HG02981 (cell line): ENCODE measurements around the gene AGER.
"Not testable (repeated sequence)": the region's sequence is repeated elsewhere in the genome, so short reads cannot be mapped to it uniquely, and the experiment has no call there.

Source experiments
- ATAC-seq: cut with Tn5 transposase; IDR thresholded peaks from one replicate; pipeline ENCODE4 v1.9.1; 2021; ENCODE audit warnings: mild to moderate bottlenecking, moderate library complexity; ENCODE audit not compliant: unreplicated experiment

AGER gene

DNA sequence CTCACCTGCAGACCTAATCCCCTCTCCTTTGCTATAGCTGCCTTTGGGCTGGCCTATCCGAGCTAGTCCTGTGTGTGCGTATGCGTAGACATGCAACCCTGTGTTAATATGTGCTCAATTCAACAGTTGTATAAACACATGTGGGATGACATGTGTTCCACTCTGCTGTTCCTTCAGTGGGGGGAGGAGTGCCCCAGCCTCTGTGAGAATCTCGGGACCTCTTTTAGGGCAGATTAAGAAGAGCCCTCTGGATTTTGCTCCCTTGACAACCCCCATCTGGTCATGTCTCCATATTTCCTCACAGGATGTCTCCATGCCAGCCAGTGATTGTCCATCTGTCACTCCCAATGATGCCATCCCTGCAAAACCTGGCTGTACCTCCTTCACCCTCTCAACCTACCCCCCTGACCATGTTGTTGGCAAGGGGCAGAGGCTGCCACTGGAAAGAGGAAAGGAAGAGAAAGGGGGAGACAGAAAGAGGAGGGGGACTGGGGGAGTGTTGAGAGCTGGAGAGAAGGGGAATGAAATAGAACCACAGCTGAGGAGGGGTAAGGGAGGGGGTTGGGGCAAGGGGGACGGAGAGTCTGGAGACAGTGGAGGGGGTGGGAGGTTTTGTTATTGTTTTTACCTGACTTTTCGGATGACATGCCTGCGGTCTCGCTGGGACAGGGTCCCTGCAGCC, 32.7 kb downstream of the AGER start:
- no peak for ATAC-seq

DNA sequence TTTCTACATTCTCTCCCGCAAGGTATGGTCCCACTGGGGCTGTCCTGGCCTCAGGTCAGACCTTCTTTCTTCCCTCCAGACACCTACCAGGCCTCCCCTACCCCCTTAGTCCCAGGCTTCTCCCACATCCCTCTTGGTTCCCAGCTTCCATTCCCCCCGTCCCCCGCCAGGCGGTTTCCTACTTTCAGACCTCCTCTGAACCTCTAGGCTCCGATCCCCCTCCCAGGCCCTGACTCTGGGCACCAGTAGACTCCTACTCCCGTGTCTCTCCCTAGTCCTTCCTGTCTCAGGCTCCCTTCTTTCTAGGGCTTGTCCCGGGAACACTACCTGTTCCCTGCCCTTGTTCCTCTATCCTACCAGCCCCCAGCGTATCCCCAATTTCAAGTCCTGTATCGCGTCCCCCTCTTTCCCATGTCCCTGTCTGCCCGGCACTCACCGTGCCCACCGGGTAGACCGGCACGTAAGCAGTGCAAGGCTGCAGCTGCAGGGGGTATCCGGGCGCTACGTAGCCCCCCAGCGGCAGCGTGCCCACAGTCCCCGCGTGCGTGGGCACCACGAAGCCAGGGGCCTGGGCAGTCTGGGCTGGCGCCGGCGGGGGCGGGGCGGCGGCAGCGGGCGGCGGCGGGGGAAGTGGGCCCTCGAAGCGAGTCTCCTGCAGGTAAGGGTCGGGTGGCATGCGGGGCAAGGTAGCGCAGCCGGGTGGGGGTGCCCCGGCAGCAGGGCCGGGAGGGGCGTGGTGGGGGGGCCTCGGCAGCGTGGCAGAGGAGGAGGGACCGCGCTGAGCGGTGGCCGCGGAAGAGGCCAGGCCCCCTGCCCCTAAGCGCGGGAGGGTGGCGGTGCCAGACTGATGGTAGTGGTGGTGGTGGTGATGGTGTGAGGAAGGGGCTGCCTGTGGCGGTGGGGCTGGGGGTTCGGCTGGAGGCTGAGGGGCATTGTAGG, 33.9 kb downstream of the AGER start:
- ATAC-seq: no peak

DNA sequence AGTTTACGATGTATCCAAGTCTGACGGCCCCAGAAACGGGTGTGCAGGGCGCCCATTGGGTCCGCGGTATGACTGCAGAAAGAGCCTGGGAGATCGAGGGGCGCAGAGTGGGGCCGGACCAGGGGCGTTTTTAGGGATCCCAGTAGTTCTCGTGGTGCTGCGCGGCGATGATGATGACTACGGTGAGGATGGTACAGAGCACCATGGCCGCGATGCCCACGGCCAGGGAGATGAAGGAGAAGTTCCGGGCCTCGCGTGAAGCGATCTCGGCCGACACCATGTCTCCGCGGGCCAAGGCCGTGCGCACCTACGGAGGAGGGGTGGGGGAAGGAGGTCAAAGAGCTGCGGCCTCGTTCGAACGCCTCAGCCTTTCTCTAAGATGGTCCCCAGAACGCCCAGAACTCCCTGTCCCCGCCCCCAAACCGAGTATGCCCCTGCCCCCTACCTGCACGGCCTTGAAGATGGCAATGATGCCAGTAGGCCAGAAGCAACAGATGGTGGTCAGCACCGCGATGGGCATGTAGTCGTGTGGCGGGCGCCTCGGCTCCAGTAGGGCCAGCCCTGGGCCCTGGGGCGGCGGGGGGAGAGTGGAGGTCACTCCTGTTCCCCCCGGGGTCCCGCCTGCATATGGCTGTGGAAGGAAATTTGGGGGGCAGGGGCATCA, 34.8 kb downstream of the AGER start:
- no peak for ATAC-seq

DNA sequence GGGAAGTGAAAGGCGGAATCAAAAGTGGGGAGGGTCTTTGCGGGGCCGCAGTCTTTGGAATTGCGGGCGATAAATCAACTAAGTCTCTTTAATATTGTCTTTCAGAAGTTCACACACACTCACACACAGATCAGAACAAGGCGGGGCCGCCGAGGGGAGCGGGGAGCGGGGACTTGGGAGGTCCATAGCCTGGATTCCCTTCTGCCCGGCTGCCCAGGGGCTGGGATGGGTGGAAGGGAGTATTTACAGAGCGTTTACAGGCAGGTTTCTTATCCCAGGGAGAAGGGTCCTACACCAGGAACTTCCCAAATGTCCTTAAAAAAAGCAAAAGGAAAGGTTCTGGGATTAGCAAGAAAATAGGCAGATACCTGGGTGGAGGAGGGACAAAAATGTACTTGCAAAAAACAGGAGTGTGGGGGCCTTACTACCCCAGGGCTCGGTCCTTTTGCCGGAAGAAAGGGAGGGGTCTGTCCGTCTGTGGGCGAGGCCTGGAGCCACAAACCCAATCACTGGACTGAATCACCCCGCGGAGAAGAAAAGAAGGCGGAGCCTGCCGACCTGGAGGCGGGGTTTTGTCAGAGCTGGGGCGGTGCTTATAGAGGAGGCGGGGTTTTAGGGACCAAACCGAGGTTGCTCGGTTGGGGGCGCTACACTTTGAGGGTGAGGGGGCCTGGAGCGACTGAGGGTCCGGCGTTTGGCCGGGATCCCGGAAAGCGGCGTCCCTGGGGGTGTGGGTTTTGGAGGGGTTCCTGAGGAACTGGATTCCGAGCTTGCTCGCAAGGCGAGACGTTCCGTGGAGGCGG, 35.6 kb downstream of the AGER start:
- ATAC-seq: no peak

DNA sequence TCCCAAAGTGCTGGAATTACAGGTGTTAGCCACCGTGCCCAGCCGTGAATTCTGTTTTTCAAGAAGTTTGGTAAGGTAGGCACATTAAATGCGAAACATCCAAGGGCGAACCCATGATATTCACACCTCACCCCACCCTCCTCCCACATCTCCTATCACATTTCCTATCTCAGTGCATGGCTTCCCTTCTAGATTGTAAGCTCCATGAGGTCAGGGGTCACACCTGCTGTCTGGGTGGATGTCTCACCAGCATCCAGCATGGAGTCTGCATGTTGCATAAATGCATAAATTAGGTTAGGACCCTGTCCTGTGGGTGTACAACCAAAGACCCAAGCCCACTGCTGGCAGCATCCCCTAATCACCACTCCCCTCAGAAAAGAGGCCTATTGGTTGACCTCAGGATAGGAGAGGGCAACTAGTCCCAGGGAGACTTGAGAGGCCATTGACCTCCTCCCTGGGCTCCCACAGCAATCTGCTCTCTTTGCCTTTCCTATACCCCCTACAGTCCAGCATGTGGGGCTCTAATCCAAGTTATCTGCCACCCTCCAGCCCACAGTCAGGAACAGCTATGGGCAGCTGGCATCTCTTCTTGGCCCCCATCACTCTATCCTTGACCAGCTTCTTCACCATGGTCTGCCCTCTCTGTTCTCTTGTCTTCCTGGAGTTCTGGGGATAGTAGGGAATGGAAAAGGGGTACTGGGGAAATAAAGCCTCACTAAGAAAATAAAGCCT, 36.5 kb downstream of the AGER start:
- no peak for ATAC-seq

DNA sequence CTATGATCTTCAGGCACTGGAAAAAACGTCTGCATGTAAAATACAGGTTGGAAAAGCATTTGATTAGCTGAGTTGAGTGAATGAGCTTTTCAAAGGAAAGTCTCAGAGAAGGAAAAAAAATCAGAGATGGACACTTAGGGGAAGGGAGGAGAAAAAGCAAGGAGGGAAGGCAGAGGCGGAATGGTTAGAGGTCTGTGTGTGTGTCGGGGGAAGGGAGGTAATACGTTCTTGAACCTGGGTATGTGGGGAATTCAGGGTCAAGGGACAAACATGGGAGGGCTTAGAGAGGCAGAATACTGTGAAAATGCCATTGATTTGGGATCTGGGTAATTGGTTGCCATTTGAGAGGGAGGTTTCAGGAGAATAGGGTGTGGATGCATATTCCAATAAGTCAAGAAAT, 37.4 kb downstream of the AGER start:
- ATAC-seq: no peak

DNA sequence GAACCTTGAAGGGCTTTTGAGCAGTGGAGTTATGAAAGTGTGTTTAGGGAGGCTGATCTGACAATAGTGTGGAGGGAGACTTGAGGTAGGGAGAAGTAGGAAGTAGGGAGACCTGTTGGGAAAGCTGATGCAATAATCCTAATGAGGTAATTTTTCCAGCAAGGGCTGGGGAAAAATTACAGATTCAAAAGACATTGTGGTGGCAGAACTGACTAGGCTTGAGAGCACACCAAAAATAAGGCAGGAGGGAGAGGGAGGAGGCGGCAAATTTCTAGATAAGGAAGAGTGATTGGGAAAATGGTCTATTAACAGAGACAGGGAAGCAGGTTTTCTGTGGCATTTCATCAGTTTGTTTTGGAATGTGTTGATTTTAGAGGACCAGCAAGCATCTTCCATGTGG, 37.8 kb downstream of the AGER start:
- no peak for ATAC-seq

DNA sequence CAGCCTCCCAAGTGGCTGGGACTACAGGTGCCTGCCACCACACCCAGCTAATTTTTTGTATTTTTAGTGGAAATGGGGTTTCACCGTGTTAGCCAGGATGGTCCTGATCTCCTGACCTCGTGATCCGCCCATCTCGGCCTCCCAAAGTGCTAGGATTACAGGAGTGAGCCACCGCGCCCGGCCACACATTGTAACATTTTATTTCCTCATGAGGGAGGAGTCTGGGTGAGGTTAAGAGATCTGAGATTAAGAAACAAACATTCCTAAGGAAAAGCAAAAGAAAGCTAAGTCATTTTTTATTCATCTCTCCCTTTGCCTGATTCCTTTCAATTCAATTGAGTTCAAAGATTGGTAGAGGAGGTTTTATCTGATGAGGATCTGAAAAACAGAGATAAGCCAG, 39.8 kb downstream of the AGER start:
- ATAC-seq: not testable (repeated sequence)

DNA sequence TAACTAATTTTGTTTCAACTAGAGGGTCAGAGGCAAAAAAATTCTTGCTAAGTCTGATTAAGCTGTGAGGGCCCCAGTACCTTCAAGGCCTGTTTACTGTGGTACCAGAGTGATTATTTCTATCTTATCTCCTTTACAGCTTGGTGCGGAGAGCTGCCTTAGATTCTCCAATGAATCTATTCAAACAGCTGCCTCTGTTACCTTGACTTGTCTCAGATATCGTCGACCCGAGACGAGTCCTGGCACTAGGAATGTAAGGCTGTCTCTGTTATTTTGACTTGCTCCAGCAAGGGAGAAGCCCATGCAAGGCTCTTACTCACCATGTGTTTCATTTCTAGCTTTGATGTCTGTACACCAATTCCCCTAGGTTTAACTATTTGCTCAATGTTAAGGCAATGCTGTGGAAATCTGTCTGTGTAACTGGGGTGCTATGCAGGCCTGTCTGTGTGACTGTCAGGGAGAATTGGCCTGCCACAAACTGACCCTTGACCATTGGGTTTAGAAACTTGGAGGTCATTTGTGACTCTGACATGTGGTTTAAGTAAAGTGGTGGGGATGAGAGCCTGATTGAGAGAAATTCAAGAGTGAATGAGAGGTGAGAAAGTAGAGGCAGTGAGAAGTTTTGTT, 43.5 kb downstream of the AGER start:
- no peak for ATAC-seq

DNA sequence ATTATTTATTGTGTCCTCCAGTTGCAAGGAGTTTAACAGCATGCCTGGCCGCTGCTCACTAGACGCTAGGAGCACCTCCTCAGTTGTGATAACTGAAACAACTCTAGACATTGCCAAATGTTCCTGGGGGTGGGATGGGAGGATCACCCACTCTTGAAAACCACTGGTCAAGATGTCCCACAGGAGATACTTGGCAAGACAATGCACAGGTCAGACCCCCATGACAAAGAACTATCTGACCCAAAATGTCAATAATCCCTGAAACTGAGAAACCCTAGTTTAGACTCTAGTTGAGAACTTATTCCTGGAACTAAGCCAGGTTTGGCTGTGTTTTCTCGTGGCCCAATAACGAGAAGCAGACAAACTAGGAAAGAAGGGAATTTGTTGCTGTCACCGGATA, 44.5 kb downstream of the AGER start:
- no peak for ATAC-seq

DNA sequence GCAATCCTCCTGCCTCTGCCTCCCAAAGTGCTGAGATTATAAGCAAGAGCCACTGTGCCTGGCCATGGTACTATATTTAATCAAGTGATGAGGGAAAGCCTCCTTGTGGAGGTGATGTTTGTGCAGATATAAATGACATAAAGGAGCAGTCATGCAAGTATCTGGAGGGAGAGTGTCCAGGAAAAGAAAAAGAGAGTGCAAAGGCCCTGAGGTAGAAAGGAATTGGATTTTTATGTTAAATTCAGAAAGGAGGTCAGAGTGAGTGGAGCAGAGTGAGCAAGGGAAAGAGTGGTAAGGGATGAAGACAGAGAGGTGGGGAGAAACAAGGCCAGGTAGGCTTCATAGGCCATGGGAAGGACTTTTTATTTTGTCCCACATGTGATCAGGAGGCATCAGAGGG, 46.6 kb downstream of the AGER start:
- ATAC-seq: no peak

DNA sequence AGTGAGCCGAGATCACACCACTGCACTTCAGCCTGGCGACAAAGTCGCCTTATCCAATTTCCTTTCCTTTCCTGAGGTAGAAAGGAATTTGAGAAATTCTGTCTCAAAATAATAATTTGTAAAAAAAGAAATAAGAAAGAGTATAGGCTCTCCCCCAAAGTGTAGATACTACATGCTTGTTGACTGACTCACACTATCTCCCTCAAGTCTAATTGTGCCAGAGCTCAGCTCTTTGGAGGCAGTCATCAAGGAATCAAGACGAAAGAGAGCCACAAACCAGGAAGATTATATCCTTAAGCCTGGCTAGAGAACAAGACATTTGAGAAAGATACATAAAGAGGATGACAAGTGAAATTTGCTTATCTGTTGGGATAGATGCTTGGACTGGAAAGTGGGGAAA, 50.3 kb downstream of the AGER start:
- no peak for ATAC-seq

DNA sequence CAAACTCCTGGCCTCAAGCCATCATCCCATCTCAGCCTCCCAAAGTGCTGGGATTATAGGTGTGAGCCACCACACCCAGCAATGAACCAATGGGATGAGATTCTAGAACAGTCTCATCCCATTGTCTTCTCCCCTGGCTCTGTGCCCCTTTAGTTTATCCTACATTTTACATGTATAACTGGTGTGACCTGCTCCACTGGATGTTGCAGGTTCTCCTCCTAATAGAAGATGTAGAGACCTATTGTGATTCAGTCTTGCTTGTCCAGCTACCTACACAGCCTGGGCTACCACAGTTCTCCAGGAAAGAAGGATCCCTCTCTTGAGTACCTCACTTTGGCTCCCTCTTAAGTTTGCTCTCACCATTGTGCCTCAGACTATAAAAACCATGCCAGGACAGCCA, 51.9 kb downstream of the AGER start:
- ATAC-seq: no peak

DNA sequence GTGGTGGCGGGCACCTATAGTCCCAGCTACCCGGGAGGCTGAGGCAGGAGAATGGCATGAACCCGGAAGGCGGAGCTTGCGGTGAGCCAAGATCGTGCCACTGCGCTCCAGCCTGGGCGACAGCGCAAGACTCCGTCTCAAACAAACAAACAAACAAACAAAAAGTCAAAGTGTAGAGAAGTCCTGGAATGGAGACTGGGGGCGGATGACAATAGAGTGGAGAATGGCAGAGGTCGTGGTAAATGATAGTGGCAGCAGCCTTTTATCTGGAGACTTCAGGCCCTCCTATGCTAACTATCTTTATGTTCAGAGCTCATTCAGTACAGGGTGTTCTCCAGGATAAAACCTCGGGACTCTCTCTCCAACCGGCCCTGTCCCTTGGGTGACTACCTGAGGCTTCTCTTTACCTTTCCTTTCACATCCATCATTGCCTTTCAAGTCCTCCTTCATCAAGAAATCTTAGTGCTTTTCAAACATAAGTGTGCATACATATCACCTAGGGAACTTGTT, 52.6 kb downstream of the AGER start:
- ATAC-seq: no peak
